ENCODE measurements around the gene GSK3B.

- TF ChIP-seq CTCF (IDR thresholded peaks at IDR 0.05) (no peak), POLR2AphosphoS5 (IDR thresholded peaks at IDR 0.05) (no peak)
These were observed 17.7 kb upstream of the GSK3B start for GRCh38 chr3:120111898-120112297.

Data from breast epithelium (tissue), 3 donors.